Measurements from ENCODE around the gene LRG1.

The LRG1 gene

GRCh38 chr19:4539693-4540581, at the start of gene LRG1:
LRG1 (minus strand) TSS chr19:4540036; CDS start chr19:4540013, 23 bp downstream.
- no peak for DNase-seq (ENCODE audit: low read depth)

- DNase-seq (ENCODE audit: low read depth): no peak
Observed at GRCh38 chr19:4588291-4588761, 48.5 kb upstream of the LRG1 start.

- DNase-seq (ENCODE audit: low read depth): no peak
Observed at GRCh38 chr19:4587527-4587926, 47.7 kb upstream of the LRG1 start.

- DNase-seq (ENCODE audit: low read depth): no peak
Observed at GRCh38 chr19:4586691-4587090, 46.9 kb upstream of the LRG1 start.

- DNase-seq (ENCODE audit: low read depth): no peak
Observed at GRCh38 chr19:4586245-4586644, 46.4 kb upstream of the LRG1 start.

- DNase-seq (ENCODE audit: low read depth): no peak
Observed at GRCh38 chr19:4585556-4585955, 45.7 kb upstream of the LRG1 start.

GRCh38 chr19:4584670-4585460, 45.0 kb upstream of the LRG1 start:
- no peak for DNase-seq (ENCODE audit: low read depth)

GRCh38 chr19:4583961-4584669, 44.3 kb upstream of the LRG1 start:
- DNase-seq (ENCODE audit: low read depth): no peak

- DNase-seq (ENCODE audit: low read depth): no peak
Observed at GRCh38 chr19:4582980-4583842, 43.4 kb upstream of the LRG1 start.

- no peak for DNase-seq (ENCODE audit: low read depth)
Observed at GRCh38 chr19:4581666-4582553, 42.1 kb upstream of the LRG1 start.

- no peak for DNase-seq (ENCODE audit: low read depth)
Observed at GRCh38 chr19:4580961-4581665, 41.3 kb upstream of the LRG1 start.

GRCh38 chr19:4580021-4580901, 40.4 kb upstream of the LRG1 start:
- no peak for DNase-seq (ENCODE audit: low read depth)

GRCh38 chr19:4579389-4579788, 39.6 kb upstream of the LRG1 start:
- no peak for DNase-seq (ENCODE audit: low read depth)

GRCh38 chr19:4578552-4579248, 38.9 kb upstream of the LRG1 start:
- no peak for DNase-seq (ENCODE audit: low read depth)

- no peak for DNase-seq (ENCODE audit: low read depth)
Observed at GRCh38 chr19:4577020-4577782, 37.4 kb upstream of the LRG1 start.

- DNase-seq (ENCODE audit: low read depth): peak; percentile 58
Observed at GRCh38 chr19:4576016-4576933, 36.4 kb upstream of the LRG1 start.
